AG09309 (cell line): ENCODE measurements around the gene DUSP22.

Experiments used
- DNase-seq: peaks from one replicate; pipeline ENCODE4 v3.0.0-alpha.2; 2010; ENCODE audit warnings: low read depth
- H3K4me3 ChIP-seq: 2 replicates; pipeline ENCODE4 v1.5.1; 2011; ENCODE audit warnings: mild to moderate bottlenecking, low read depth, low read length, moderate library complexity; ENCODE audit not compliant: control insufficient read depth
- TF ChIP-seq, protein P1 (sequence below): IDR thresholded peaks from 2 replicates; pipeline ENCODE4 v1.5.1; 2011; ENCODE audit warnings: mild to moderate bottlenecking, low read depth, low read length, inconsistent platforms; ENCODE audit not compliant: insufficient read depth, control insufficient read depth; ENCODE audit errors: missing control alignments

Gene DUSP22

GRCh38 chr6:338815-339262, 46.6 kb downstream of the DUSP22 start:
- no peak overlapping the region for H3K4me3 ChIP-seq
- TF ChIP-seq, protein P1, sequence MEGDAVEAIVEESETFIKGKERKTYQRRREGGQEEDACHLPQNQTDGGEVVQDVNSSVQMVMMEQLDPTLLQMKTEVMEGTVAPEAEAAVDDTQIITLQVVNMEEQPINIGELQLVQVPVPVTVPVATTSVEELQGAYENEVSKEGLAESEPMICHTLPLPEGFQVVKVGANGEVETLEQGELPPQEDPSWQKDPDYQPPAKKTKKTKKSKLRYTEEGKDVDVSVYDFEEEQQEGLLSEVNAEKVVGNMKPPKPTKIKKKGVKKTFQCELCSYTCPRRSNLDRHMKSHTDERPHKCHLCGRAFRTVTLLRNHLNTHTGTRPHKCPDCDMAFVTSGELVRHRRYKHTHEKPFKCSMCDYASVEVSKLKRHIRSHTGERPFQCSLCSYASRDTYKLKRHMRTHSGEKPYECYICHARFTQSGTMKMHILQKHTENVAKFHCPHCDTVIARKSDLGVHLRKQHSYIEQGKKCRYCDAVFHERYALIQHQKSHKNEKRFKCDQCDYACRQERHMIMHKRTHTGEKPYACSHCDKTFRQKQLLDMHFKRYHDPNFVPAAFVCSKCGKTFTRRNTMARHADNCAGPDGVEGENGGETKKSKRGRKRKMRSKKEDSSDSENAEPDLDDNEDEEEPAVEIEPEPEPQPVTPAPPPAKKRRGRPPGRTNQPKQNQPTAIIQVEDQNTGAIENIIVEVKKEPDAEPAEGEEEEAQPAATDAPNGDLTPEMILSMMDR = no peak
- DNase-seq = no peak

GRCh38 chr6:339480-339879, 47.2 kb downstream of the DUSP22 start:
- no peak overlapping the region for H3K4me3 ChIP-seq
- no peak for DNase-seq
- TF ChIP-seq, protein P1 = no peak

DNA sequence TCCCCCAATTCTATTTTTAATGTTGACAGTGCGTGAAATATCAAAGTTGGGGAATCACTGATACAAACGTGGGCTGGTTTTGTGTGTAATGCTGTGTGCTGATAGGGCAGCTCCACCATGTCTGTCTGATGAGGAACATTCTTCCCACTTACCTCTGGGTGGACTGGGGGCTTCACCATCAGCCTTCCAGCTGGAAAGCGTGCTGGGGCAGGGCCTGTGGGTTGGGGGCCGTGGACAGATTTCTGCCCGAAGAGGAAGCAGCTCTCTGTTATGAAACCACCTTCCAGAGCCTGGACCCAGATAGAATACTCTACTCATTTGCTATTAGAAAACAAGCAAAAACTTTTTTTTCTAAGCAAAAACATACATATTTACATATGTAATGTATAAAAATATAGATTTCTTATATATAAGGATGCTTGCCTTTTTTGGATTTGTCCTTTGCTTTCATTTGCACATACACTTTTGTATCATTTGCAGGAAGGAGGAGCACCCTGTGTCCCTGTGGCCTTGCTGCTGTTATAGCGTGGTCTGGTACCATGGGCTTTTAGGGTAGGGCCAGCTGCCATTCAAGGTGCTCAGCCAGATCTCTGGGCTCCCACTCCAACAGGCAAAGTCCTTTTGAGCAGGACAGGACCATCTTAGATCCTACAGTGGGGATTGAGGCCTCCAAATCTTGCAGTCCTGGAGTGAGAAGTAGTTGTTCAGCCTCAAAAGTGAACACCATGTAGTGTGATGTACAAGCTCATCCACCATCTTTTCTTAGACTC, 48.1 kb downstream of the DUSP22 start:
- H3K4me3 ChIP-seq = no peak overlapping the region
- no peak for DNase-seq
- TF ChIP-seq, protein P1 = no peak

DNA sequence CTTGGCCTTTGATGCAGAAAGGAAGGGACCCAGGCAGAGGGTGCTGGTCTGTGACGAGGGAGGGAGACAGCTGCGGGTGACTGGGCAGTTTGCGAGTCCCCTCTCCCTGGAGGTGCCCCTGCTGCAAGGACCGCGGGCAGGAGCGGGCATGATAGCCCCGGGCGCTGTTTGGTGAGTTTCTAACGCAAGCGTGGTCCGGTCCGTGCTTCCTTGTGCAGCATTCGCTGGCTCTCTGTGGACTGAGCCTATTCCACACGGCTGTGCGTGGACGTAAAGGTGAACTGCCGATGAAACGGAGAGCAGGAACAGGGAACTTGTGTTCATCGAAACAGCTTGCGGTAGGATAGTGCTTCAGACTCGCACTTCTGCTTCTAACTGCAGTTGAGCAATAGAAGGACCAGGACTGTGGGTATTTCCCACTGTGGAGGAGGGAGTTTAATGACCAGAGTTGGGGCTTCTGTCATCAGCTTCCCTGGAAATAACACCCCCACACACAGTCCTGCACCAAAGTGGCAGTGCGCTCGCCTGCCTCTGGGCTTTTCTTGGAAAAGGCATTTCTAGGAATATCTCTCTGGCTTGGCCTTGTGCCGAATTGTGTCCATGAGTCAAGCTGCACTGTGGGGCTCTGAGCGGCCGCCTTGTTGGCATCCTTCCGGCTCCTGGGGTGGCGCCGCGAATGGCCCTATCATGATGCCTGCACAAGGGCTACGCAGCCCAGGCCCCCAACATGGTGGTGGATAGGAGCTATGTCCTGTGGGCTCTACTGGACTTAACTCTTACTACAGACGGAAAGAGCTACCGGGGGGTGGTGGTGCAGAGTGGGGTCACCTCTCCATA, 48.9 kb downstream of the DUSP22 start:
- no peak overlapping the region for H3K4me3 ChIP-seq
- TF ChIP-seq, protein P1 = no peak
- no peak for DNase-seq

GRCh38 chr6:341914-342831, 49.9 kb downstream of the DUSP22 start:
- no peak overlapping the region for H3K4me3 ChIP-seq
- DNase-seq = no peak
- TF ChIP-seq, protein P1 = no peak

GRCh38 chr6:342832-343179, 50.5 kb downstream of the DUSP22 start:
- H3K4me3 ChIP-seq = no peak overlapping the region
- DNase-seq = no peak
- TF ChIP-seq, protein P1 = no peak
